H1 (cell line): ENCODE results near the gene GRK5. TPM values are rescaled to one million over a fixed set of nuclear protein-coding genes. Genes with fewer than 3 reads are reported as not detected.

Experiments
- CTCF ChIA-PET: fragments of 300-600 bp; sonication (Branson Sonifier 250); formaldehyde crosslinking; loops from one replicate; lab custom pipeline; 2021; ENCODE audit not compliant: partially characterized antibody; lab: Charles Lee
- POLR2A ChIA-PET: fragments of 300-600 bp; sonication (Branson Sonifier 250); formaldehyde crosslinking; loops from one replicate; lab custom pipeline; 2021; ENCODE audit warnings: inconsistent platforms; ENCODE audit not compliant: partially characterized antibody; lab: Charles Lee
- DNase-seq, 2 experiments: peaks; one replicate each; pipeline versions ENCODE4 v3.0.0 to v3.0.0-alpha.2; 2010 to 2022; ENCODE audit warnings: low spot score in 2 of 2, low read depth in 1 of 2, mixed read lengths in 1 of 2
- FAIRE-seq: peaks from 2 replicates; lab custom pipeline; 2011; peaks lifted over from hg19 to GRCh38; lab: Jason Lieb, UNC
- H2AFZ ChIP-seq: 2 replicates; pipeline ENCODE4 v1.8.1; 2012; ENCODE audit warnings: low read length, inconsistent platforms
- H2AK5ac ChIP-seq: 2 replicates; pipeline ENCODE4 v1.6.1; 2013; ENCODE audit warnings: low read depth, low read length
- H2BK120ac ChIP-seq: replicated peaks from 2 replicates; pipeline ENCODE3; 2013; ENCODE audit warnings: low read depth, low read length, inconsistent platforms
- H2BK12ac ChIP-seq: 2 replicates; pipeline ENCODE4 v1.6.1; 2013; ENCODE audit warnings: low read depth, low read length
- H2BK15ac ChIP-seq: 2 replicates; pipeline ENCODE4 v1.6.1; 2013; ENCODE audit warnings: low read length
- H2BK20ac ChIP-seq: 2 replicates; pipeline ENCODE4 v1.6.1; 2013; ENCODE audit warnings: low read length
- H2BK5ac ChIP-seq: 2 replicates; pipeline ENCODE4 v1.6.1; 2013; ENCODE audit warnings: low read depth, low read length
- H3K14ac ChIP-seq: 2 replicates; pipeline ENCODE4 v1.6.1; 2013; ENCODE audit warnings: inconsistent platforms; ENCODE audit not compliant: insufficient read length
- H3K18ac ChIP-seq: 2 replicates; pipeline ENCODE4 v1.6.1; 2013; ENCODE audit warnings: low read length; ENCODE audit errors: extremely low read depth
- H3K23ac ChIP-seq: 2 replicates; pipeline ENCODE4 v1.6.1; 2013; ENCODE audit warnings: inconsistent platforms; ENCODE audit not compliant: insufficient read length
- H3K23me2 ChIP-seq: 2 replicates; pipeline ENCODE4 v1.6.1; 2013; ENCODE audit warnings: low read depth, low read length
- H3K27ac ChIP-seq: 2 replicates; pipeline ENCODE4 v1.6.1; 2011; ENCODE audit warnings: low read depth, low read length, inconsistent platforms
- H3K27me3 ChIP-seq, 4 experiments: replicated peaks in 1 of 4; 1 replicate in 1 of 4; 2 replicates in 3 of 4; pipeline versions ENCODE4 v1.6.1 to v1.8.1; 2011 to 2013; ENCODE audit warnings: low read length in 3 of 4, mild to moderate bottlenecking in 3 of 4, inconsistent platforms in 2 of 4, mixed read lengths in 2 of 4, moderate library complexity in 1 of 4; ENCODE audit not compliant: control insufficient read depth in 3 of 4, insufficient read depth in 3 of 4; ENCODE audit errors: extremely low read depth in 1 of 4
- H3K36me3 ChIP-seq, 4 experiments: 2 replicates each; pipeline versions ENCODE4 v1.6.1 to v1.8.1; 2011 to 2013; ENCODE audit warnings: mild to moderate bottlenecking in 4 of 4, low read length in 3 of 4, moderate library complexity in 2 of 4, control low read depth in 1 of 4, inconsistent platforms in 1 of 4; ENCODE audit not compliant: insufficient read depth in 4 of 4, control insufficient read depth in 2 of 4
- H3K4ac ChIP-seq: replicated peaks from 2 replicates; pipeline ENCODE3; 2013; ENCODE audit warnings: low read length, low read depth, mixed read lengths, inconsistent platforms; ENCODE audit not compliant: insufficient read length
- H3K4me1 ChIP-seq, 4 experiments: replicated peaks in 1 of 4; 1 replicate in 1 of 4; 2 replicates in 3 of 4; pipeline versions ENCODE4 v1.6.1 to v1.8.1; 2011 to 2013; ENCODE audit warnings: low read length in 3 of 4, inconsistent platforms in 2 of 4, mixed read lengths in 1 of 4; ENCODE audit not compliant: insufficient read depth in 4 of 4, control insufficient read depth in 3 of 4
- H3K4me2 ChIP-seq, 2 experiments: 2 replicates each; pipeline versions ENCODE4 v1.6.1 to v1.8.1; 2011 to 2013; ENCODE audit warnings: low read depth in 2 of 2, low read length in 2 of 2, control low read depth in 1 of 2, inconsistent platforms in 1 of 2, mild to moderate bottlenecking in 1 of 2; ENCODE audit not compliant: insufficient read depth in 1 of 2
- H3K4me3 ChIP-seq, 4 experiments: fragments of 200-600, 300-600 bp in 1 of 4; sonication (generic), shearing (Covaris generic), sonication (Bioruptor Twin) in 1 of 4; 2 replicates each; pipeline versions ENCODE4 v1.5.1 to v1.8.1; 2011 to 2016; ENCODE audit warnings: low read length in 4 of 4, low read depth in 3 of 4, control low read depth in 2 of 4, inconsistent platforms in 2 of 4, mild to moderate bottlenecking in 2 of 4, mixed read lengths in 1 of 4, moderate library complexity in 1 of 4; ENCODE audit not compliant: insufficient read depth in 2 of 4; ENCODE audit errors: extremely low read depth in 1 of 4
- H3K56ac ChIP-seq: replicated peaks from 2 replicates; pipeline ENCODE3; 2013; ENCODE audit warnings: low read depth, mild to moderate bottlenecking, mixed read lengths, low read length, inconsistent platforms; ENCODE audit not compliant: insufficient read length
- H3K79me1 ChIP-seq: 2 replicates; pipeline ENCODE4 v1.6.1; 2013; ENCODE audit warnings: low read depth, low read length, control low read depth
- H3K79me2 ChIP-seq, 2 experiments: 2 replicates each; pipeline versions ENCODE4 v1.6.1 to v1.8.1; 2012 to 2013; ENCODE audit warnings: low read length in 2 of 2, mild to moderate bottlenecking in 2 of 2, inconsistent platforms in 1 of 2; ENCODE audit not compliant: insufficient read depth in 2 of 2, control insufficient read depth in 1 of 2
- H3K9ac ChIP-seq, 4 experiments: replicated peaks in 1 of 4; 1 replicate in 1 of 4; 2 replicates in 3 of 4; pipeline versions ENCODE4 v1.6.1 to v1.8.1; 2011 to 2013; ENCODE audit warnings: low read depth in 3 of 4, low read length in 3 of 4, control low read depth in 2 of 4, mild to moderate bottlenecking in 2 of 4, moderate library complexity in 2 of 4, inconsistent platforms in 1 of 4; ENCODE audit errors: extremely low read depth in 1 of 4
- H3K9me3 ChIP-seq, 2 experiments: 2 replicates each; pipeline versions ENCODE4 v1.6.1 to v1.8.1; 2012 to 2013; ENCODE audit warnings: mild to moderate bottlenecking in 2 of 2, moderate library complexity in 2 of 2, control low read depth in 1 of 2, inconsistent platforms in 1 of 2, low read depth in 1 of 2, low read length in 1 of 2, mixed read lengths in 1 of 2; ENCODE audit not compliant: insufficient read depth in 2 of 2
- H4K20me1 ChIP-seq, 2 experiments: replicated peaks in 1 of 2; 2 replicates each; pipeline versions ENCODE3 to v1.8.1; 2011 to 2013; ENCODE audit warnings: inconsistent platforms in 2 of 2, low read length in 2 of 2, mild to moderate bottlenecking in 1 of 2; ENCODE audit not compliant: insufficient read depth in 2 of 2, control insufficient read depth in 1 of 2
- H4K5ac ChIP-seq: 2 replicates; pipeline ENCODE4 v1.6.1; 2013; ENCODE audit warnings: low read length, low read depth, mixed read lengths, inconsistent platforms; ENCODE audit not compliant: insufficient read length
- H4K8ac ChIP-seq: 2 replicates; pipeline ENCODE4 v1.8.0; 2013; ENCODE audit warnings: mild to moderate bottlenecking, moderate library complexity, low read length, inconsistent platforms; ENCODE audit not compliant: insufficient read depth; ENCODE audit errors: extremely low read depth
- H4K91ac ChIP-seq: replicated peaks from 2 replicates; pipeline ENCODE3; 2013; ENCODE audit warnings: low read length, mixed read lengths, inconsistent platforms; ENCODE audit not compliant: insufficient read length
- WGBS, 2 experiments: shearing (Covaris generic) in 1 of 2; methylation state at CpG; one replicate each; pipeline versions ENCODE4 v1.1.6 to v1.1.7; 2013 to 2015; ENCODE audit warnings: low lambda C conversion rate in 2 of 2, mixed read lengths in 2 of 2, inconsistent platforms in 1 of 2, low coverage in 1 of 2, missing lambda C conversion rate in 1 of 2; ENCODE audit not compliant: insufficient replicate concordance in 2 of 2, insufficient coverage in 1 of 2, insufficient read length in 1 of 2; ENCODE audit errors: extremely low coverage in 1 of 2, missing lambda C conversion rate in 1 of 2; 5-methylcytosine and 5-hydroxymethylcytosine counted together
- polyA plus RNA-seq, 7 experiments: library from polyadenylated mRNA; depleted of rRNA in 3 of 7; stranded (reverse) in 5 of 7; unstranded in 2 of 7; fragments of >200 nt in 5 of 7; fragments of 200-250 nt in 2 of 7; gene quantifications; 1 replicate in 5 of 7; 2 replicates in 1 of 7; 4 replicates in 1 of 7; pipeline versions ENCODE4 v1.2.1 to v1.2.3, GENCODE V29; 2011 to 2013; ENCODE audit warnings: missing spikeins in 2 of 7, mixed read lengths in 2 of 7
- total RNA-seq: library from RNA; stranded (reverse); fragmentation: NEBNext Ultra II Directional; extraction: Animal tissue kit (Norgen Biotek cat#: 25700); gene quantifications from 2 replicates; pipeline ENCODE4 v1.2.1, GENCODE V29; 2021

GRK5 gene
- total and polyA plus RNA-seq, 2 of the 8 experiments (the other 6 are each of a cell fraction or from before 2014, with no cell fraction given), result 0.54 to 2.5 TPM

GRCh38 chr10:119470920-119471702 lies 263.7 kb downstream of the GRK5 start:
- Histone ChIP-seq H2AFZ (no peak overlapping the region), H4K5ac (no peak overlapping the region), H3K9ac (no peak overlapping the region), H2BK120ac (no peak overlapping the region), H2BK5ac (no peak overlapping the region), H3K4me3 (no peak overlapping the region), H3K79me2 (no peaks in the 10 kb centered on the region), H3K4me1 (no peaks in the 10 kb centered on the region), H3K18ac (no peak overlapping the region), H3K4ac (no peak overlapping the region), H4K8ac (no peak overlapping the region), H3K23ac (no peak overlapping the region), H3K27ac (no peak overlapping the region), H3K79me1 (no peaks in the 10 kb centered on the region), H4K91ac (no peak overlapping the region), H2AK5ac (no peak overlapping the region), H4K20me1 (no peaks in the 10 kb centered on the region), H3K4me2 (no peak overlapping the region), H3K56ac (no peak overlapping the region), H3K9me3 (no peaks in the 10 kb centered on the region), H3K27me3 (peaks cover 4 to 28% (median 17%) of the 10 kb centered on the region in 4 experiments; a peak in 6 of 7 replicates), H2BK20ac (no peak overlapping the region), H3K36me3 (no peaks in the 10 kb centered on the region), H3K14ac (no peak overlapping the region), H2BK15ac (no peak overlapping the region), H3K23me2 (no peaks in the 10 kb centered on the region; the same call in 1 of the 2 replicates), H2BK12ac (no peak overlapping the region)
- FAIRE-seq (no peak), DNase-seq (no peak)
- CTCF ChIA-PET, result interaction anchor here (0.9 to 2.0 kb wide), 2 partner anchors 18 to 28 kb away, joined by 3 to 8 read pairs; no protein-coding TSS in a partner anchor
- POLR2A ChIA-PET, result interaction anchor here (1.0 to 1.2 kb wide), 2 partner anchors 13 to 98 kb away, joined by 3 read pairs; no protein-coding TSS in a partner anchor
- WGBS, 2 experiments, result 84% methylated on average over 3 of the region's 3 CpGs; no CpG with 5 or more reads in 1 of the 2 experiments
